B cell (primary cell): ENCODE measurements around the gene SPCS3. TPM values are rescaled to one million over a fixed set of nuclear protein-coding genes. Genes with fewer than 3 reads are reported as not detected.

Source experiments
- ATAC-seq: fragments of 200-7000 bp; cut with Tn5 transposase; one replicate; pipeline ENCODE4 v1.10.0; 2021; ENCODE audit warnings: low read depth, mild to moderate bottlenecking, moderate number of reproducible peaks, moderate library complexity
- CTCF ChIA-PET: fragments of 350-600 bp; sonication (Branson Sonifier 250); formaldehyde crosslinking; loops from one replicate; lab custom pipeline; 2021; ENCODE audit warnings: antibody characterized with exemption, inconsistent platforms; lab: Charles Lee
- POLR2A ChIA-PET: fragments of 350-600 bp; sonication (Branson Sonifier 250); formaldehyde crosslinking; loops from one replicate; lab custom pipeline; 2021; ENCODE audit warnings: antibody characterized with exemption; lab: Charles Lee
- DNase-seq: peaks from one replicate; pipeline ENCODE4 v3.0.0; 2013
- H2AFZ ChIP-seq: 2 replicates; pipeline ENCODE4 v1.6.1; 2012; ENCODE audit warnings: mild to moderate bottlenecking, low read depth, low read length; ENCODE audit not compliant: insufficient read depth, poor library complexity, severe bottlenecking
- H3K27ac ChIP-seq, 2 donors: 1 replicate in 1 of 2; 2 replicates in 1 of 2; pipeline ENCODE4 v1.5.1; 2012 to 2013; ENCODE audit warnings: low read length in 2 of 2, mild to moderate bottlenecking in 2 of 2, moderate library complexity in 1 of 2
- H3K27me3 ChIP-seq, 4 experiments: fragments of 200-600 bp in 1 of 4; sonication (generic) in 1 of 4; replicated peaks in 1 of 4; 1 replicate in 2 of 4; 2 replicates in 2 of 4; pipeline versions ENCODE4 v1.6.1 to v1.7.0; 2013 to 2016; ENCODE audit warnings: low read length in 3 of 4, mild to moderate bottlenecking in 2 of 4, mixed read lengths in 1 of 4, moderate library complexity in 1 of 4; ENCODE audit not compliant: insufficient read depth in 4 of 4, control insufficient read depth in 3 of 4; ENCODE audit errors: control extremely low read depth in 1 of 4
- H3K36me3 ChIP-seq, 2 experiments: replicated peaks in 1 of 2; 1 replicate in 1 of 2; 2 replicates in 1 of 2; pipeline versions ENCODE4 v1.6.1 to v1.7.1; 2013; ENCODE audit warnings: low read length in 1 of 2; ENCODE audit not compliant: insufficient read depth in 2 of 2, control insufficient read depth in 1 of 2; ENCODE audit errors: control extremely low read depth in 1 of 2, extremely low read depth in 1 of 2
- H3K4me1 ChIP-seq, 2 donors: fragments of 200-600 bp in 1 of 2; sonication (generic) in 1 of 2; 1 replicate in 1 of 2; 2 replicates in 1 of 2; pipeline versions ENCODE4 v1.5.1 to v1.6.1; 2013 to 2017; ENCODE audit warnings: low read length in 2 of 2; ENCODE audit not compliant: control insufficient read depth in 2 of 2, insufficient read depth in 2 of 2
- H3K4me2 ChIP-seq: replicated peaks from 2 replicates; pipeline ENCODE3; 2012; ENCODE audit warnings: mild to moderate bottlenecking, low read depth, low read length; ENCODE audit not compliant: poor library complexity, severe bottlenecking
- H3K4me3 ChIP-seq, 5 experiments: fragments of 200-600 bp in 1 of 5; sonication (generic) in 1 of 5; 1 replicate in 3 of 5; 2 replicates in 2 of 5; pipeline versions ENCODE4 v1.5.1 to v1.7.0; 2011 to 2016; ENCODE audit warnings: low read length in 4 of 5, mild to moderate bottlenecking in 4 of 5, low read depth in 2 of 5, control low read depth in 1 of 5, moderate library complexity in 1 of 5; ENCODE audit not compliant: insufficient read depth in 1 of 5; ENCODE audit errors: control extremely low read depth in 1 of 5, extremely low read depth in 1 of 5
- H3K79me2 ChIP-seq: fragments of 200-600 bp; sonication (generic); one replicate; pipeline ENCODE4 v1.6.0; 2016; ENCODE audit warnings: low read length; ENCODE audit not compliant: control insufficient read depth, insufficient read depth
- H3K9ac ChIP-seq: fragments of 200-600 bp; sonication (generic); 2 replicates; pipeline ENCODE4 v1.6.1; 2017; ENCODE audit warnings: mild to moderate bottlenecking, low read length, moderate library complexity
- H3K9me3 ChIP-seq, 3 donors: one replicate each; pipeline versions ENCODE4 v1.6.1 to v1.7.1; 2013; ENCODE audit warnings: low read length in 2 of 3; ENCODE audit not compliant: control insufficient read depth in 2 of 3, insufficient read depth in 1 of 3; ENCODE audit errors: control extremely low read depth in 1 of 3
- H4K20me1 ChIP-seq: 2 replicates; pipeline ENCODE4 v1.6.0; 2012; ENCODE audit warnings: mild to moderate bottlenecking, low read length; ENCODE audit not compliant: insufficient read depth, control insufficient read depth, poor library complexity, severe bottlenecking
- H3K27ac Mint-ChIP-seq: one replicate; pipeline ENCODE4 v1.8.0; 2021; ENCODE audit warnings: mixed read lengths
- H3K27me3 Mint-ChIP-seq: one replicate; pipeline ENCODE4 v1.8.0; 2021; ENCODE audit warnings: mixed read lengths
- H3K4me1 Mint-ChIP-seq: one replicate; pipeline ENCODE4 v1.8.0; 2021; ENCODE audit warnings: mixed read lengths
- H3K4me3 Mint-ChIP-seq: one replicate; pipeline ENCODE4 v1.8.0; 2021; ENCODE audit warnings: mixed read lengths
- H3K9me3 Mint-ChIP-seq: one replicate; pipeline ENCODE4 v1.8.0; 2022; ENCODE audit warnings: mixed read lengths; ENCODE audit not compliant: insufficient read depth
- CTCF ChIP-seq: fragments of 200-600 bp; IDR thresholded peaks from one replicate; pipeline ENCODE4 v1.8.0; 2022; ENCODE audit warnings: antibody characterized with exemption, mild to moderate bottlenecking
- EZH2 ChIP-seq: IDR thresholded peaks from 2 replicates; pipeline ENCODE4 v1.6.1; 2012; ENCODE audit warnings: borderline replicate concordance, low read depth, mild to moderate bottlenecking, moderate library complexity, low read length; ENCODE audit not compliant: insufficient read depth, poor library complexity, severe bottlenecking
- WGBS: methylation state at CpG from one replicate; pipeline ENCODE4 v1.1.5; 2013; ENCODE audit warnings: missing lambda C conversion rate; ENCODE audit not compliant: insufficient coverage; 5-methylcytosine and 5-hydroxymethylcytosine counted together
- intact Hi-C: fragments of 100-400 bp; cut with micrococcal nuclease; formaldehyde crosslinking; loops from one replicate; pipeline ENCODE4 v1.10.0; 2022
- polyA plus RNA-seq: library from polyadenylated mRNA; depleted of rRNA; stranded (reverse); fragments of >200 nt; gene quantifications from 2 replicates; pipeline ENCODE4 v1.2.3, GENCODE V29; 2012
- total RNA-seq, 2 donors: library from RNA; stranded (reverse); fragments of 120-200 nt in 1 of 2; gene quantifications; 1 replicate in 1 of 2; 2 replicates in 1 of 2; pipeline versions ENCODE4 v1.2.3 to v1.2.4, GENCODE V29; 2013 to 2022

SPCS3 gene
- total and polyA plus RNA-seq, 2 donors (not counting 1 experiment from before 2014, with no cell fraction given): 27.8 to 92.4 TPM

GRCh38 chr4:176380352-176381157 is 60.8 kb downstream of the SPCS3 start:
- no peak overlapping the region for H3K4me2 ChIP-seq
- ATAC-seq (no peak), DNase-seq (no peak)
- H3K4me3 ChIP-seq: no peak overlapping the region
- H3K36me3 ChIP-seq: no peaks in the 10 kb centered on the region
- Mint-ChIP-seq H3K9me3 (no peaks in the 10 kb centered on the region), H3K27me3 (peaks cover 9% of the 10 kb centered on the region), H3K4me1 (no peaks in the 10 kb centered on the region), H3K4me3 (no peak overlapping the region), H3K27ac (no peak overlapping the region)
- H3K79me2 ChIP-seq: no peaks in the 10 kb centered on the region
- CTCF ChIA-PET: no interaction called here
- intact Hi-C loops: no loop called here
- no peak overlapping the region for H3K9ac ChIP-seq
- TF ChIP-seq EZH2: no peak
- TF ChIP-seq CTCF: no peak
- no peak overlapping the region for H3K27ac ChIP-seq
- no peak overlapping the region for H2AFZ ChIP-seq
- POLR2A ChIA-PET: no interaction called here
- WGBS: 85% methylated on average over 8 of the region's 11 CpGs
- no peaks in the 10 kb centered on the region for H3K4me1 ChIP-seq
- H3K27me3 ChIP-seq: no peaks in the 10 kb centered on the region
- no peaks in the 10 kb centered on the region for H4K20me1 ChIP-seq
- H3K9me3 ChIP-seq: no peaks in the 10 kb centered on the region

Other genes starting within 250 kb of the SPCS3 start
- not detected in 2 replicates for gene SPATA4, start 124.4 kb upstream of the SPCS3 start, total RNA-seq
- gene SPATA4, start 124.4 kb upstream of the SPCS3 start, polyA plus RNA-seq: not detected in 2 replicates
- not detected in 2 replicates for gene ASB5, start 50.7 kb upstream of the SPCS3 start, total RNA-seq
- gene ASB5, start 50.7 kb upstream of the SPCS3 start, polyA plus RNA-seq: not detected in 2 replicates